Measurements from ENCODE around the gene SDC3.
"Not testable (repeated sequence)": the region's sequence is repeated elsewhere in the genome, so short reads cannot be mapped to it uniquely, and the experiment has no call there.

SDC3 gene

DNA sequence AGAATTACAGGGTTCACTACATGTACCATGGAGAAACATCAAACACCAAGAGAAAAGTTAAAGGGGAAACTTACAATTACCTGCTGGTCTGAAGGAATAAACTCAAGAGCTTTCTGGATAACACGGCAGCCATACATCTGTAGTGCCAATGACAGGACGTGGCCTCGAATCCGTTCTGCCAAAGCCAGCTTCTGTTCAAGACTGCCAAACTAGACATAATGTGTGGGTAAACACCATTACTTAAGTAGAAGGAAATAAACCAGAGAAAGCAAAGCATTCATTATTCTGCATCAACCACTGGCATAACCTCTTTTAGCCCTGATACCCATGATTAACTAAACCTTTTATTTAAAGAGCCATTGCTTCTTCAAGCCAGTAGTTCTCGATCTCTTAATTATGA is 41.5 kb upstream of the SDC3 start:
- H3F3A ChIP-seq (ENCODE audit: control insufficient read depth, insufficient read depth): peaks cover 3% of the 10 kb centered on the region

DNA sequence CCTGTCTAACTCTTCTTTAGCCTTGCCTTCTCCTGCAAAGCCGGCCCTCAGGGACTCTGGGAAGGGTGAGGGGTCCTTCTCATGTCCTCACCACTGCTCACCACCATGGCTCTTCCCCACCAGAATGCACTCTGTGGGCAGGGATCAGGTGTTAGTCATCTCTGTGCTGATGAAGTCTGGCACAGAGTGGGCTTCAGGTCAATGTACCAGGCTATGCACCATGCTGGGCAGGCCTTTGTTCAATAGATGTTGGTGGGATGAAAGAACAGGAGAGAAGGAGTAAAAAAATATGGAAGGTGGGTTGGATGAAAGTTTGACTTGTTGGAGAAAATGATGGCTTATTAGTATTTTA is 40.9 kb upstream of the SDC3 start:
- not testable (repeated sequence) for H3K9me3 ChIP-seq (ENCODE audit: control insufficient read depth, insufficient read depth, low read length); H4K20me1 ChIP-seq (ENCODE audit: control insufficient read depth, insufficient read depth, low read depth, low read length); H3K4me2 ChIP-seq (ENCODE audit: low read length); H3K9me2 ChIP-seq (replicated peaks; ENCODE audit: control insufficient read depth, low read length); H3K27me3 ChIP-seq (ENCODE audit: control insufficient read depth, low read length); H3K27ac ChIP-seq (ENCODE audit: low read depth, low read length); H3K4me1 ChIP-seq (ENCODE audit: control insufficient read depth, low read length); H3F3A ChIP-seq (ENCODE audit: control insufficient read depth, insufficient read depth); H3K4me3 ChIP-seq (ENCODE audit: low read length)
- Histone ChIP-seq H3K36me3 (ENCODE audit: control insufficient read depth, low read length) (peaks cover 87% of the 10 kb centered on the region), H3K79me2 (ENCODE audit: control insufficient read depth, low read length) (peaks cover 16% of the 10 kb centered on the region)

More for the DNA sequence above, 41.5 kb upstream of the SDC3 start:
- Histone ChIP-seq H3K4me2 (ENCODE audit: low read length) (no peak overlapping the region), H4K20me1 (ENCODE audit: control insufficient read depth, insufficient read depth, low read depth, low read length) (peaks cover 9% of the 10 kb centered on the region; the same call in 1 of the 2 replicates), H3K36me3 (ENCODE audit: control insufficient read depth, low read length) (peaks cover 86% of the 10 kb centered on the region), H3K27me3 (ENCODE audit: control insufficient read depth, low read length) (no peaks in the 10 kb centered on the region), H3K9me3 (ENCODE audit: control insufficient read depth, insufficient read depth, low read length) (no peaks in the 10 kb centered on the region), H3K4me1 (ENCODE audit: control insufficient read depth, low read length) (no peaks in the 10 kb centered on the region), H3K4me3 (ENCODE audit: low read length) (no peak overlapping the region), H3K9me2 (replicated peaks; ENCODE audit: control insufficient read depth, low read length) (no peaks in the 10 kb centered on the region), H3K79me2 (ENCODE audit: control insufficient read depth, low read length) (peaks cover 18% of the 10 kb centered on the region), H3K27ac (ENCODE audit: low read depth, low read length) (no peak overlapping the region)
- TF ChIP-seq, protein P1, sequence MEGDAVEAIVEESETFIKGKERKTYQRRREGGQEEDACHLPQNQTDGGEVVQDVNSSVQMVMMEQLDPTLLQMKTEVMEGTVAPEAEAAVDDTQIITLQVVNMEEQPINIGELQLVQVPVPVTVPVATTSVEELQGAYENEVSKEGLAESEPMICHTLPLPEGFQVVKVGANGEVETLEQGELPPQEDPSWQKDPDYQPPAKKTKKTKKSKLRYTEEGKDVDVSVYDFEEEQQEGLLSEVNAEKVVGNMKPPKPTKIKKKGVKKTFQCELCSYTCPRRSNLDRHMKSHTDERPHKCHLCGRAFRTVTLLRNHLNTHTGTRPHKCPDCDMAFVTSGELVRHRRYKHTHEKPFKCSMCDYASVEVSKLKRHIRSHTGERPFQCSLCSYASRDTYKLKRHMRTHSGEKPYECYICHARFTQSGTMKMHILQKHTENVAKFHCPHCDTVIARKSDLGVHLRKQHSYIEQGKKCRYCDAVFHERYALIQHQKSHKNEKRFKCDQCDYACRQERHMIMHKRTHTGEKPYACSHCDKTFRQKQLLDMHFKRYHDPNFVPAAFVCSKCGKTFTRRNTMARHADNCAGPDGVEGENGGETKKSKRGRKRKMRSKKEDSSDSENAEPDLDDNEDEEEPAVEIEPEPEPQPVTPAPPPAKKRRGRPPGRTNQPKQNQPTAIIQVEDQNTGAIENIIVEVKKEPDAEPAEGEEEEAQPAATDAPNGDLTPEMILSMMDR (IDR thresholded peaks at IDR 0.05; ENCODE audit: low read depth, low read length, poor library complexity, severe bottlenecking): no peak
- no peak for TF ChIP-seq EZH2phosphoT487 (IDR thresholded peaks at IDR 0.05; ENCODE audit: borderline replicate concordance, low read length)

DNA sequence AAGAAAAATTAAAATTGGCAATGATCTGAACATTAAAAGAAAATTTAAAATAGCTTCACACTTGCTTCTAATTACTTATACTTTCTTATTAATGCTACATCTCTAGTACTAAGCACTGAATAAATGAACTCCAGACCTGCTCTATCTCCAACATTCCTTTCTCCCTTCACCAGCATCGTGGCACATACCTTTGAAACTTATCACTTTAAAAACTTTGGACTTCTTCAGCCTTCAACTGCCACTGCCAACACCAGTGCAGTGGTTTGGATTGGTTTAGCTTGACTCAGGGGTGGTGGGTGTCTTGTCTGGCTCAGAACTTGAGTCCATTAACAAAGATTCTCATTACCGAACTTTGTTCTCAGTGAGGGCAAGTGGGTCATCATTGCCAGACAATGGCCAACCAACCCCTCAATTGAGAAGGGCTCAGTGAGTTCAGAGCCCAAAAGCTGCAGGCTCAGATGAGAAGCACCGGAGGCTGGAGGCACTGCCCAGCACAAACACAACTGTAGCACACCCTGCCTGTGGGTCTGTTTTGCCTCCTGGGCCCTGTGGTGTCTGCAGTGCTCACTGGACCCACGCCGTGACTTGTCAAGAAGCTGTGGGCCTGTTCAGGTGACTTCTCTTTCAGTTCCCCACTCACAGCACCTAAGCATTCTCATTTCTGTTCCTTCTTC is 40.4 kb upstream of the SDC3 start:
- H3K27ac ChIP-seq (ENCODE audit: low read depth, low read length); H3K4me2 ChIP-seq (ENCODE audit: low read length); H3K27me3 ChIP-seq (ENCODE audit: control insufficient read depth, low read length); H3K4me3 ChIP-seq (ENCODE audit: low read length); H3F3A ChIP-seq (ENCODE audit: control insufficient read depth, insufficient read depth); H4K20me1 ChIP-seq (ENCODE audit: control insufficient read depth, insufficient read depth, low read depth, low read length); H3K4me1 ChIP-seq (ENCODE audit: control insufficient read depth, low read length); H3K9me3 ChIP-seq (ENCODE audit: control insufficient read depth, insufficient read depth, low read length); H3K9me2 ChIP-seq (replicated peaks; ENCODE audit: control insufficient read depth, low read length): not testable (repeated sequence)
- peaks cover 87% of the 10 kb centered on the region for H3K36me3 ChIP-seq (ENCODE audit: control insufficient read depth, low read length)
- H3K79me2 ChIP-seq (ENCODE audit: control insufficient read depth, low read length): peaks cover 13% of the 10 kb centered on the region

DNA sequence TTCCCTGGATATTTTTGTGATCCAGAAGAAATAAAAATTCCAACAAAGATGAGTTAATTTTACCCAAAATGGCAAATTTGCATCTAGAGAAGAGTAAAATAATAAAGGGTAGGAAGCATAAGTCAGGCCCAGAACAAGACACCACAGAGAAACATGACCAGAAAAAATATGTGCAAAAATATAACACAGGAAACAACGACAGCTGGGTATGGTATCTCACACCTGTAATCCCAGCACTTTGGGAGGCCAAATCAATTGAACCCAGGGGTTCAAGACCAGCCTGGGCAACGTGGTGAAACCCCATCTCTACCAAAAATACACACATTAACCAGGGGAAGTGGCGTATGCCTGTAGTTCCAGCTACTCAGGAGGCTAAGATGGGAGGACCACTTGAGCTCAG is 39.7 kb upstream of the SDC3 start:
- Histone ChIP-seq H4K20me1 (ENCODE audit: control insufficient read depth, insufficient read depth, low read depth, low read length) (0 out of 2 replicates have a peak, but pooled peaks cover 4% of the 10 kb centered on the region), H3K9me2 (replicated peaks; ENCODE audit: control insufficient read depth, low read length) (no peaks in the 10 kb centered on the region), H3F3A (ENCODE audit: control insufficient read depth, insufficient read depth) (no peaks in the 10 kb centered on the region; the same call in none of the 2 replicates), H3K27ac (ENCODE audit: low read depth, low read length) (no peak overlapping the region), H3K4me3 (ENCODE audit: low read length) (no peak overlapping the region), H3K27me3 (ENCODE audit: control insufficient read depth, low read length) (no peaks in the 10 kb centered on the region), H3K4me1 (ENCODE audit: control insufficient read depth, low read length) (no peaks in the 10 kb centered on the region), H3K9me3 (ENCODE audit: control insufficient read depth, insufficient read depth, low read length) (no peaks in the 10 kb centered on the region), H3K4me2 (ENCODE audit: low read length) (no peak overlapping the region), H3K36me3 (ENCODE audit: control insufficient read depth, low read length) (peaks cover 87% of the 10 kb centered on the region), H3K79me2 (ENCODE audit: control insufficient read depth, low read length) (peaks cover 13% of the 10 kb centered on the region)
- no peak for TF ChIP-seq EZH2phosphoT487 (IDR thresholded peaks at IDR 0.05; ENCODE audit: borderline replicate concordance, low read length)
- TF ChIP-seq, protein P1 (IDR thresholded peaks at IDR 0.05; ENCODE audit: low read depth, low read length, poor library complexity, severe bottlenecking): no peak
